GM19025 (cell line): ENCODE results near the gene LPP.

Source experiments
- ATAC-seq: cut with Tn5 transposase; IDR thresholded peaks from one replicate; pipeline ENCODE4 v1.9.1; 2021; ENCODE audit warnings: mild to moderate bottlenecking, low read depth, moderate library complexity; ENCODE audit not compliant: unreplicated experiment

The LPP gene

DNA sequence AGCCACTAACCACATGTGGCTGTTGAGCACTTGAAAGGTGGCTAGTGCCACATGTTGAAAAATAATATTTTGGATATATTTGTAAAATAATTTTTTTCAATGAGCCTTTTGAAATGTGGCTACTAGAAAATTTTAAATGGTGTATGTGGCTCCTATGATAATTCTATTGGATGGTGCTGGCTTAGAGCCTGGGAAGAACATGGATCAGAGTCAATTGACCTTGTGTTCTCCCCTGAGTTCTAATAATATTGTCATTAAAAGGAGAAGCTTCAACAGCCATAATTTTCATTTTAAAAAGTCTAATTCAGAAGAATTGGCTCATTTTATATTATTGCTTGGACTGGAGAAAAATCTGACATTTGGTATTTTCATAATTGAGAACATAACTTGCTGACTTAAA is 167.3 kb downstream of the LPP start:
- no peak for ATAC-seq

GRCh38 chr3:188322135-188322887 is 168.4 kb downstream of the LPP start:
- ATAC-seq = no peak

- no peak for ATAC-seq
Observed at GRCh38 chr3:188323067-188323842, 169.3 kb downstream of the LPP start.

GRCh38 chr3:188326111-188326510 is 172.2 kb downstream of the LPP start:
- ATAC-seq = no peak

DNA sequence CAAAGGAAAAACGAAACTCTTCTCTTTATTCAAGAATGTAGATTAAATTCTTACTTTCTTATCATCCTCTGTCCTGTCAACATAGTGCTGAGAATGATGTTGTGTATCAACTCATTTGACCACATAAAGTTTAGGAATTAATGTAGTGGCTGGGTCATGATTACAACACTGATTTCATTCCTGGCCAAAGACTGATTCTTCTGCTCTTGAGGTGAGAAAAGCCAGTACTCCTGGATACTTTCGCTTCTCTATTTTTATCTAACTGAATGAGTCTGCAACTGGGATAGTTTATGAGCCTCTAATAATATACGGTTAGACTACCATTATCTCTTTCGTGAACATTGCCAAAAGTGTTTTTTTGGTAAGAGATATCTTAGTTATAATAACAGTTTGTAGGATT is 173.0 kb downstream of the LPP start:
- no peak for ATAC-seq

DNA sequence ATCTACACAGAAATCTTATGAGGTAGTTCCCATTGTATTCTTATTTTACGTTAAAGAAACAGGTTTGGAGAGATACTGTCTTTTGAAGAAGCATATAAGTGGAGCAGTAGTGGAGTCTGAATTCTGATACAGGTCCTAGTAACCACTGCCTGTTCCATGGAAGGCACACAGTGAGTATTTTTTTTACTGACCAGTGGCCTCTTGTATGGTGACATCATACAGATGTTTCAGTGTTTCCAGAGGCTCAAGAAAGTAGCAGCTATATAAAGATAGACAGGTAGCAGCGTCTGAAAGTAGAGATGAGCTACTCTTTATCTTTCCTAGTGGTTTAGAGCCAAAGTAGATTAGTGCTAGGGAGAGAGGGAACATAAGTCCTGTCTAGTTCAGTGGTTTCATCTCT is 173.5 kb downstream of the LPP start:
- ATAC-seq = no peak

DNA sequence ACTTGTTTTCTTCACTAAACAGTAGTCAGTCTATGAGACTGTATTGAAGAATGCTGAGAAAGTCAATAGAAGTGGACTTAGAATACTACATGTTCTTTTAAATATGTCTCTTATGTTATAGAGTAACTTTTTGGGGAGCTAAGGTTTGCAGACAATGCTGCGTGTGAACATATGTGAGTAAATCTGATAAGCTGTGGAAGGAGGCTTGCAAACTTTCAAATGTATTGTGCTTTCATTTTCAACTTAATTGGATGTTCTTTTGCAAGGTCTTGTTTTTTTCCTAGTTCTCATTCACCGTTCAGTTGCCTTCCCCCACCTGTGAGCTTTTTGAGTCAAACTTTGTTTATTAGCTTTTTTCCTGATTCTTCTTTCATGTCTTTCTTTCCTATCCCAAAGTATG is 176.2 kb downstream of the LPP start:
- ATAC-seq = no peak

DNA sequence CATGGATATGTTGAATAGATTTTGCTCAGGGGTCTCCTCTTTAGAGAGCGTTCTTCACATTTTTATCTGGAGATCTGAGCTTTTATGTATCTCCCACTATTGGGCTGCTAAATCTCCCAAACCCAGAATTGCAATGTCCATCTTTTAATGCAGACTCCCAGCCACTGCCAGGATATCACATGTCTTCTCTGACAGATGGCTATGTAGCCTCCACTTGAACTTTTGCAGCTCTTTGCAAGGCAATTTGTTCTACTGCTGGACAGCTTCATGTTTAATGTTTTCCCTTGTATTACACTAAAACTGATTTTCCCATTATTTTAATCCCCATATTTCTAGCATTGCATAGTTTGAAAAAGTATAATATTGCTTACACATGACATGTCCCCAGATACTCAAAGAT is 177.2 kb downstream of the LPP start:
- ATAC-seq = no peak

DNA sequence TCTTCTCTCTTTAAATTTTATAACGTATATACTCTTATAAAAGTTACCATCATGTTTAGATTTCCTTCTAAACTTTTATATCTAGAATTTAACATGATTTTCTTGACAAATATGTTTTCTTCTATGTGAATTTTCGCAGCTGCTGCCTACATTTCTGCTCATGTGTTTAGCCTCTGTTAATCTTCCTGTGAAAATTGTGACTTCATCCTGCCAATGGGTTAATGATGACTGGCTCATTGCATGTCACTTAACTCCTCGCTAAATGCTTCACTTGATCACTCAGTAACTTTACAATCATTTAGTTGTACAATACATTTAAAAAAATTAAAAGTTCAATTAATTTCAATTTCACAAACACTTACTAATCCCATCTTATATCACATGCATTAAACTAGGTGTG is 178.1 kb downstream of the LPP start:
- no peak for ATAC-seq

DNA sequence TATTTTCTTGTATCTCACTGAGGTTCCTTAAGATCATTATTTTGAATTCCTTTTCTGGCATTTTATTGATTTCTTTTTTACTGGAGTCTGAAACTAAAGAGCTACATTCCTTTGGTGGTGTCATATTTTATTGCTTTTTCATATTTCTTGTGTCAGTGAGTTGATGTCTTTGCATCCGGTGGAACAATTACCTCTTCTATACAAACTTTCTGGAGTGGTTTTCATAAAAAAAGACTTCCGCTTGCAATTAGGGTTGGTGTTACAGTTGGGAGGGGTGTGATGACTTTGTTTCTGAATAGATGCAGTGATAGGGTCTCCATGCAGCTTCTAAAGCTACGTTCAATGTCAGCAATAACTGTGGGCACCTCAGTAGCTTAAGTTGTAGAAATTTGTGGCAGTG is 181.7 kb downstream of the LPP start:
- no peak for ATAC-seq

DNA sequence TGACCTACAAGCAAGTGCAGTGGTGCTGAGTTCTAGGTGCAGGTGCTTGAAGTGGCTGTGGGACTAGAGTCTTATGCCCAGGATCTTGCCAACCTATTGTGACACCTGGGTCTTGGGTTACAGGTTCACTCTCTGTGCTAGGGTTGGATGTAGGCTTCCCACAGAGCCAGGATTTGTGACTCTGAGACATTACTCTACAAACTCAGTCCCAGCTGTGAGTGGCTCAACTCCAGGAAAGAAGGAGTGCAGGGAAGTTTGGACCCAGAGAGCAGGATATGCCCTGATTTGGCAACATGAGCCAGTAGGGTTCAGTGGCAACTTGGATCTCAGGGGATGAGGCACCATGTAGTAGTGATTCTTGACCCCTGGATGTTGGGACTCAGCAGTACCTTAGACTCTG is 182.2 kb downstream of the LPP start:
- ATAC-seq = no peak

GRCh38 chr3:188337232-188337631 is 183.3 kb downstream of the LPP start:
- no peak for ATAC-seq

GRCh38 chr3:188338086-188338485 is 184.1 kb downstream of the LPP start:
- ATAC-seq = no peak

- no peak for ATAC-seq
Observed at GRCh38 chr3:188339410-188340295, 185.7 kb downstream of the LPP start.

GRCh38 chr3:188341501-188341900 is 187.5 kb downstream of the LPP start:
- no peak for ATAC-seq

DNA sequence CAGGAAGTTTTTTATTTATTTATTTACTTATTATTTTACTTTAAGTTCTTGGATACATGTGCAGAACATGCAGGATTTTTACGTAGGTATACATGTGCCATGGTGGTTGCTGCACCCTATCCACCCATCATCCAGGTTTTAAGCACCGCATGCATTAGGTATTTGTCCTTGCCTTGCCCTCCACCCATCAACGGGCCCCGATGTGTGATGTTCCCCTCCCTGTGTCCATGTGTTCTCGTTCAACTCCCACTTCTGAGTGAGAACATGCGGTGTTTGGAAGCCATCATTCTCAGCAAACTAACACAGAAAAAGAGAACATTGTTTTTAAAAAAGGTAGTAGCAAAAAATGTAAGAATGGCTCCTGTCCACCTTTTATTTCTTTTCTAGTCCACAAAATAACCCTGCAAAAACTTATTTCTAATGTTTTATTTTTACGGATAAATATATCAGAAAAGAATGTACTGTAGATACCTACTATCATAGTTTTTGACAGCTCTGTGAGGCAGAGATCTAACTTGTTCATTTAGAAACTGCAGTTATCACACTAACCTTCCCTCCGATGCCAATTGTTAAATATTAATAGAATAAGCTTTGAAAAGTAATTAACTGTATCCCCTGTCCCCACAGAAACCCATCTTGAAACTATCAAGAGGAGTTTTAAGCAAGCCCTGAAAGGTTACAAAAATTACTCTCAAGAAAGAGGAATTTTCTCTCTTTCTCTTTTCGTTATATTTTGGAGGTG is 189.2 kb downstream of the LPP start:
- ATAC-seq = no peak

DNA sequence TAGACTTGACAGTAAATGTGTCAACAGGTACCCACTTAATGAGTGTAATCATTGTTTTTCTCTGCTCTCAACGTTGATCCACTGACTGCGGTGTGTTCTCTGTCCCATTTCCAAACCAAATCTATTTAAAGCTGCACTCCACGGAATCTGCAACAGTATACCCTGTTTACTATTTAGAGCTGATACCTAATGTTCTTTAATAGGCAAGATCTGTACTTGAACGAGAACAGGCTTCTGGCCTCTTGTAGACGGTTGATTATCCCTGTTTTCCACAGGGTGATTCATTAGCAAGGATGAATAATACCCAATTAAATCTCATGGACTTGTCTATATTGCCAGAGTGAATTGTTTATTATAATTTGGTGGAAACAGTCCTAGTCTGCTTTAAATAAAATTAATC is 189.9 kb downstream of the LPP start:
- no peak for ATAC-seq

DNA sequence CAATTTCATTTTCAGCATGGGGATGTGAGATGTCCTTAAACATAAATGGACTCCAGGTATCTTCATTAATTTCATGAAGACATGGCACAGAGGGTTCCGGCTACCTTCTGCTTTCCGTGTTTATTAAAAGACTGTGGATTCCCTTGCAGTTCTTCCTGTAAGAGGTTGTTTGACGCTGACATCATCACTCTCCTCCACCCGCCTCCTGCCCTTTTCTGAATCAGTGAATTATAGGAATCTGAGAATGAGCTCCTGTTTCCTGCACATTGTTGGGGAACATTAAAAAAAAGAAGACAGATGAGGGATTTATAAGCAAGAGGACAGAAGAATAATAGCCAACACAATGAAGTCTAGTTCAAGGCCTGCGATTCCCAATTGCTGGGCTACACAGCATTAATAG is 191.3 kb downstream of the LPP start:
- no peak for ATAC-seq

DNA sequence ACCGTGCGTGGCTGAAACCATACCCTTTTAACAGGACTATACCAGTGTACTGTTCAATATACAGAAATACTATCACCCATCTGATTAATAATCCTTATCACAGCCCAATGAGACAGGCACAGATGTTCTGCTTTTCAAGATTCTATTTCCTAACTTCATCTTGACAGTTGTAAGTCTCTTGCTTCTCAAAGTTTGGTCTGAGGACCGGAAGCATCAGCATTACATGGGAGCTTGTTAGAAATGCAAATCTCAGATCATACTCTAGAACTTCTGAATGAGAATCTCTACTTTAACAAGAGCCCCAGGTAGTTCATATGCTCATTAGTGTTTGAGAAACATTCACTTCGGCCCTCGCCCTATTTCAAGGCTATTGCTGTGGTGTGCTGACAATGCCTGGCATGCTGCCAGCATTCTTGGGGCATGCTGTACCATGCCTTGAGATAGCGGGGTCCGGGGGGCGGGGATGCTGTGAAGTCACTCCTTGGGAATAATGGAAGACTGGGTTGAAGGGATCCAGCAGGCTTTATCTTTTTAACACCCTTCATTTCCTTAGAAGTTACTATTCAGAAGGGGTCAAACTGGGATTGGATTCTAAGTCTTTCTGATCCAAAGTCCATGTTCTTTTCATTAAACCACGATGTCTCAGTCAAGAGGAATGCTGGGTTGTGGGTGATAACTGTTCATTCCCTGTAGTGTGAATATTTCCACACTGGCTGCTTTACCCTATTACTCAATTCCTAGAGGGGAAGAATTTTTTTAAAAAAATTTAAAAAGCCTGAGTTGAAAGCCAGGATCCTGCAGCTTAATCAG is 194.7 kb downstream of the LPP start:
- no peak for ATAC-seq
